Measurements from ENCODE around the gene SLC25A39. TPM values are rescaled to one million over a fixed set of nuclear protein-coding genes. Genes with fewer than 3 reads are reported as not detected.
A peak's percentile ranks its signal among the peaks of the same experiment; 100 is the strongest.

The SLC25A39 gene
- total RNA-seq, 1 donor from 2014 or later, result 93.1 TPM

GRCh38 chr17:44356241-44356640 lies 31.6 kb upstream of the SLC25A39 start:
- TF ChIP-seq POLR2AphosphoS5 (IDR thresholded peaks at IDR 0.05; ENCODE audit: insufficient read depth in 1 of 2, low read depth in 1 of 2) (no peak), POLR2A (IDR thresholded peaks at IDR 0.05) (no peak), CTCF (IDR thresholded peaks at IDR 0.05) (no peak)
- no peak overlapping the region for H3K4me3 ChIP-seq

GRCh38 chr17:44355642-44356099 lies 31.0 kb upstream of the SLC25A39 start:
- Histone ChIP-seq H3K4me1 (peaks cover 8% of the 10 kb centered on the region), H3K27me3 (no peaks in the 10 kb centered on the region), H3K27ac (no peak overlapping the region), H3K4me3 (no peak overlapping the region), H3K9me3 (no peaks in the 10 kb centered on the region), H3K36me3 (peaks cover 0 to 19% of the 10 kb centered on the region in 2 donors)
- no peak for DNase-seq (ENCODE audit: extremely low spot score in 2 of 2)
- intact Hi-C loops (cut with DNase I), result no loop called here
- TF ChIP-seq POLR2A (IDR thresholded peaks at IDR 0.05), result no peak
- TF ChIP-seq POLR2AphosphoS5 (IDR thresholded peaks at IDR 0.05; ENCODE audit: insufficient read depth in 1 of 2, low read depth in 1 of 2), result no peak
- no peak for TF ChIP-seq CTCF (IDR thresholded peaks at IDR 0.05)

More at GRCh38 chr17:44356241-44356640, 31.6 kb upstream of the SLC25A39 start:
- no peaks in the 10 kb centered on the region for H3K27me3 ChIP-seq
- no peaks in the 10 kb centered on the region for H3K9me3 ChIP-seq
- H3K4me1 ChIP-seq, result peaks cover 12% of the 10 kb centered on the region
- DNase-seq (ENCODE audit: extremely low spot score in 2 of 2), result no peak
- no peak overlapping the region for H3K27ac ChIP-seq
- H3K36me3 ChIP-seq, result peaks cover 0 to 16% of the 10 kb centered on the region in 2 donors
- intact Hi-C loops (cut with DNase I), result no loop called here

GRCh38 chr17:44354582-44355561 lies 30.2 kb upstream of the SLC25A39 start:
- intact Hi-C loops (cut with DNase I), result no loop called here
- H3K27ac ChIP-seq, result no peak overlapping the region
- no peaks in the 10 kb centered on the region for H3K9me3 ChIP-seq
- DNase-seq (ENCODE audit: extremely low spot score in 2 of 2), result no peak
- TF ChIP-seq CTCF (IDR thresholded peaks at IDR 0.05) (no peak), POLR2A (IDR thresholded peaks at IDR 0.05) (no peak), POLR2AphosphoS5 (IDR thresholded peaks at IDR 0.05; ENCODE audit: insufficient read depth in 1 of 2, low read depth in 1 of 2) (no peak)
- peak overlapping the region in 1 of 2 donors; percentile 65 for H3K4me3 ChIP-seq
- H3K4me1 ChIP-seq, result peaks cover under 1% of the 10 kb centered on the region
- H3K27me3 ChIP-seq, result no peaks in the 10 kb centered on the region
- H3K36me3 ChIP-seq, result peaks cover 0 to 26% of the 10 kb centered on the region in 2 donors

GRCh38 chr17:44353672-44354331 lies 29.2 kb upstream of the SLC25A39 start:
- DNase-seq (ENCODE audit: extremely low spot score in 2 of 2), result no peak
- Histone ChIP-seq H3K36me3 (peaks cover 0 to 26% of the 10 kb centered on the region in 2 donors), H3K4me3 (peak overlapping the region; percentile 37 to 65), H3K27me3 (no peaks in the 10 kb centered on the region), H3K27ac (peak overlapping the region; percentile 73), H3K4me1 (peaks cover 8% of the 10 kb centered on the region), H3K9me3 (no peaks in the 10 kb centered on the region)
- no peak for TF ChIP-seq POLR2A (IDR thresholded peaks at IDR 0.05)
- TF ChIP-seq CTCF (IDR thresholded peaks at IDR 0.05), result no peak
- TF ChIP-seq POLR2AphosphoS5 (IDR thresholded peaks at IDR 0.05; ENCODE audit: insufficient read depth in 1 of 2, low read depth in 1 of 2), result no peak
- intact Hi-C loops (cut with DNase I), result no loop called here

Data from vagina (tissue), 2 donors.